Measurements from ENCODE around the gene OGFOD2. TPM values are rescaled to one million over a fixed set of nuclear protein-coding genes. Genes with fewer than 3 reads are reported as not detected.

The OGFOD2 gene
- total RNA-seq, 4 donors from 2014 or later, result 12.0 to 36.0 (median 18.4) TPM

- TF ChIP-seq POLR2A (IDR thresholded peaks at IDR 0.05), result no peak
- no peak for TF ChIP-seq POLR2AphosphoS5 (IDR thresholded peaks at IDR 0.05)
- TF ChIP-seq CTCF (IDR thresholded peaks at IDR 0.05), result no peak
- no peak for TF ChIP-seq EP300 (IDR thresholded peaks at IDR 0.05; ENCODE audit: low read depth)
- Histone ChIP-seq H3K27ac (peak overlapping the region; percentile 89 to 93 (median 92)), H3K4me1 (peaks cover 41 to 63% (median 53%) of the 10 kb centered on the region in 4 donors), H3K36me3 (no peaks in the 10 kb centered on the region), H3K9me3 (no peaks in the 10 kb centered on the region), H3K27me3 (no peaks in the 10 kb centered on the region), H3K4me3 (peak overlapping the region in 3 of 4 donors; percentile 69 to 98 (median 91))
- DNase-seq, result no peak
- intact Hi-C loops (cut with DNase I; ENCODE audit: low total_unique reads) (loop anchor here (10.0 kb wide), 1 partner anchor 256 kb away; the partner anchor contains the start of genes MPHOSPH9 and MTRFR), in situ Hi-C loops (cut with MboI; ENCODE audit: low pct_ligation_motif_present in 1 of 4, low pct_unique_long_range_greater_than_20kb in 1 of 4, low sequenced_read_pairs in 3 of 4) (loop anchor here in 2 of 4 donors (10.0 kb wide), 1 partner anchor 256 kb away; the partner anchor contains the start of genes MPHOSPH9 (in 2 of the 2) and MTRFR (in 2 of the 2))
- 58% methylated on average over 12 of the region's 28 CpGs; no CpG with 5 or more reads in 1 of the 2 donors for WGBS, 2 donors (ENCODE audit: low coverage in 1 of 2)
Measured at GRCh38 chr12:122979001-122979907, 4.2 kb downstream of the OGFOD2 start.

GRCh38 chr12:122979908-122980182 is 4.8 kb downstream of the OGFOD2 start:
- in situ Hi-C loops (cut with MboI; ENCODE audit: low pct_ligation_motif_present in 1 of 4, low pct_unique_long_range_greater_than_20kb in 1 of 4, low sequenced_read_pairs in 3 of 4), result loop anchor here in 2 of 4 donors (10.0 kb wide), 1 partner anchor 255 kb away; the partner anchor contains the start of genes MPHOSPH9 (in 2 of the 2) and MTRFR (in 2 of the 2)
- Histone ChIP-seq H3K27me3 (no peaks in the 10 kb centered on the region), H3K36me3 (no peaks in the 10 kb centered on the region), H3K9me3 (no peaks in the 10 kb centered on the region), H3K27ac (peak overlapping the region; percentile 89 to 93 (median 92)), H3K4me1 (peaks cover 41 to 69% (median 57%) of the 10 kb centered on the region in 4 donors), H3K4me3 (peak overlapping the region; percentile 69 to 98 (median 92))
- TF ChIP-seq POLR2A (IDR thresholded peaks at IDR 0.05) (no peak), EP300 (IDR thresholded peaks at IDR 0.05; ENCODE audit: low read depth) (no peak), CTCF (IDR thresholded peaks at IDR 0.05) (no peak), POLR2AphosphoS5 (IDR thresholded peaks at IDR 0.05) (no peak)
- WGBS, 2 donors (ENCODE audit: low coverage in 1 of 2), result 1% methylated on average over 7 of the region's 7 CpGs; no CpG with 5 or more reads in 1 of the 2 donors
- intact Hi-C loops (cut with DNase I; ENCODE audit: low total_unique reads), result loop anchor here (10.0 kb wide), 1 partner anchor 255 kb away; the partner anchor contains the start of genes MPHOSPH9 and MTRFR
- no peak for DNase-seq

GRCh38 chr12:122980183-122981035 is 5.4 kb downstream of the OGFOD2 start, which contains the start of gene ARL6IP4:
TSS of gene ARL6IP4 (plus strand) at chr12:122980681. CDS start at chr12:122981140, 459 bp downstream.
- Histone ChIP-seq H3K27me3 (no peaks in the 10 kb centered on the region), H3K36me3 (no peaks in the 10 kb centered on the region), H3K27ac (peak within 1 kb of the TSS; percentile 89 to 93 (median 92)), H3K9me3 (no peaks in the 10 kb centered on the region), H3K4me1 (peaks cover 41 to 73% (median 59%) of the 10 kb centered on the region in 4 donors), H3K4me3 (peak within 1 kb of the TSS; percentile 69 to 98 (median 92))
- in situ Hi-C loops (cut with MboI; ENCODE audit: low pct_ligation_motif_present in 1 of 4, low pct_unique_long_range_greater_than_20kb in 1 of 4, low sequenced_read_pairs in 3 of 4), result no loop called here
- TF ChIP-seq POLR2AphosphoS5 (IDR thresholded peaks at IDR 0.05), result peak in 2 of 3 donors; percentile 62 to 70
- TF ChIP-seq CTCF (IDR thresholded peaks at IDR 0.05), result peak in 1 of 5 experiments; percentile 7
- peak; percentile 41 for TF ChIP-seq POLR2A (IDR thresholded peaks at IDR 0.05)
- no peak for TF ChIP-seq EP300 (IDR thresholded peaks at IDR 0.05; ENCODE audit: low read depth)
- WGBS, 2 donors (ENCODE audit: low coverage in 1 of 2), result 0% methylated on average over 50 of the region's 96 CpGs; no CpG with 5 or more reads in 1 of the 2 donors
- DNase-seq, result peak; percentile 70
- intact Hi-C loops (cut with DNase I; ENCODE audit: low total_unique reads), result no loop called here
